Measurements from ENCODE around the gene KRTAP4-6. TPM values are rescaled to one million over a fixed set of nuclear protein-coding genes. Genes with fewer than 3 reads are reported as not detected.

The KRTAP4-6 gene
- total and polyA plus RNA-seq, 2 of the 8 experiments (the other 6 are each of a cell fraction or from before 2014, with no cell fraction given): not detected

DNA sequence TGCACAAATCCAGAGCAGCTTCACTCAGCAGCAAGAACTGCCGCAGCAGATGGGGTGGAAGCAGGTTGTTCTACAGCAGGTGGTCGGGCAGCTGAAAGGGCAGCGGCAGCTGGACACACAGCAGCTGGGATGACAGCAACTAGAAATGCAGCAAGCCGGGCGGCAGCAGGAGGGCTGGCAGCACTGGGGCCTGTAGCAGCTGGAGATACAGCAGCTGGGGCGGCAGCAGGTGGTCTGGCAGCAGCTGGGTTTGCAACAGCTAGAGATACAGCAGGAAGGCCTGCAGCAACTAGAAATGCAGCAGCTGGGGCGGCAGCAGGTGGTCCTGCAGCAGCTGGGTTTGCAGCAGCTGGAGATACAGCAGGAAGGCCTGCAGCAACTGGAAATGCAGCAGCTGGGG is 27.2 kb upstream of the KRTAP4-6 start:
- DNase-seq (ENCODE audit: low read depth in 1 of 2, low spot score in 2 of 2): no peak
- no peak for TF ChIP-seq RFX5 (IDR thresholded peaks at IDR 0.05; ENCODE audit: borderline replicate concordance, low read depth, low read length)
- no peak for TF ChIP-seq CTBP2 (IDR thresholded peaks at IDR 0.05; ENCODE audit: borderline replicate concordance, insufficient read depth, insufficient read length, low read length)
- no peak for TF ChIP-seq JUN (IDR thresholded peaks at IDR 0.05; ENCODE audit: low read depth, low read length)
- no peak for TF ChIP-seq SIX5 (IDR thresholded peaks at IDR 0.05; ENCODE audit: low read depth, low read length)
- no peak for TF ChIP-seq GABPA (IDR thresholded peaks at IDR 0.05; ENCODE audit: borderline replicate concordance, insufficient read depth, low read length)
- TF ChIP-seq POLR2A (IDR thresholded peaks at IDR 0.05; ENCODE audit: control extremely low read depth in 1 of 2, low read depth in 2 of 2, low read length in 2 of 2): no peak
- no peak for TF ChIP-seq SP4 (IDR thresholded peaks at IDR 0.05; ENCODE audit: low read length)
- TF ChIP-seq TAF1 (IDR thresholded peaks at IDR 0.05; ENCODE audit: low read depth, low read length): no peak
- no peak for TF ChIP-seq SUZ12 (IDR thresholded peaks at IDR 0.05; ENCODE audit: low read length)
- no peak for TF ChIP-seq TBP (IDR thresholded peaks at IDR 0.05; ENCODE audit: low read depth, low read length)
- no peak for TF ChIP-seq KDM5A (IDR thresholded peaks at IDR 0.05; ENCODE audit: low read length)
- ChIA-PET CTCF (ENCODE audit: partially characterized antibody) (interaction anchor here (0.6 kb wide), 2 partner anchors 8 to 548 kb away, joined by 3 read pairs; no protein-coding TSS in a partner anchor), POLR2A (ENCODE audit: partially characterized antibody) (no interaction called here)
- Histone ChIP-seq H3K79me1 (ENCODE audit: low read depth, low read length) (no peaks in the 10 kb centered on the region), H3K9ac (replicated peaks in 1 of 4; ENCODE audit: extremely low read depth in 1 of 4, low read depth in 3 of 4, low read length in 3 of 4) (no peak overlapping the region), H3K79me2 (ENCODE audit: control insufficient read depth in 1 of 2, insufficient read depth in 2 of 2, low read length in 2 of 2) (no peaks in the 10 kb centered on the region), H3K4ac (replicated peaks; ENCODE audit: insufficient read length, low read depth, low read length) (no peak overlapping the region), H3K27ac (ENCODE audit: low read depth, low read length) (no peak overlapping the region), H3K18ac (ENCODE audit: extremely low read depth, low read length) (no peak overlapping the region), H4K20me1 (replicated peaks in 1 of 2; ENCODE audit: control insufficient read depth in 1 of 2, insufficient read depth in 2 of 2, low read length in 2 of 2) (no peaks in the 10 kb centered on the region), H2AFZ (ENCODE audit: low read length) (no peak overlapping the region), H3K4me1 (replicated peaks in 1 of 4; ENCODE audit: control insufficient read depth in 3 of 4, insufficient read depth in 4 of 4, low read length in 3 of 4) (no peaks in the 10 kb centered on the region), H4K8ac (ENCODE audit: extremely low read depth, insufficient read depth, low read length) (no peak overlapping the region), H2BK12ac (ENCODE audit: low read depth, low read length) (no peak overlapping the region), H3K23me2 (ENCODE audit: low read depth, low read length) (no peaks in the 10 kb centered on the region), H3K9me3 (ENCODE audit: insufficient read depth in 2 of 2, low read depth in 1 of 2, low read length in 1 of 2) (no peaks in the 10 kb centered on the region; a peak in 1 of 4 replicates), H4K5ac (ENCODE audit: insufficient read length, low read depth, low read length) (no peak overlapping the region), H2BK15ac (ENCODE audit: low read length) (no peak overlapping the region), H2AK5ac (ENCODE audit: low read depth, low read length) (no peak overlapping the region), H4K91ac (replicated peaks; ENCODE audit: insufficient read length, low read length) (no peak overlapping the region), H3K4me2 (ENCODE audit: insufficient read depth in 1 of 2, low read depth in 2 of 2, low read length in 2 of 2) (no peak overlapping the region), H3K23ac (ENCODE audit: insufficient read length) (no peak overlapping the region), H3K36me3 (ENCODE audit: control insufficient read depth in 2 of 4, insufficient read depth in 4 of 4, low read length in 3 of 4) (no peaks in the 10 kb centered on the region), H3K56ac (replicated peaks; ENCODE audit: insufficient read length, low read depth, low read length) (no peak overlapping the region), H3K4me3 (ENCODE audit: extremely low read depth in 1 of 4, insufficient read depth in 2 of 4, low read depth in 3 of 4, low read length in 4 of 4) (no peak overlapping the region), H2BK5ac (ENCODE audit: low read depth, low read length) (no peak overlapping the region), H3K27me3 (replicated peaks in 1 of 4; ENCODE audit: control insufficient read depth in 3 of 4, extremely low read depth in 1 of 4, insufficient read depth in 3 of 4, low read length in 3 of 4) (no peaks in the 10 kb centered on the region), H2BK120ac (replicated peaks; ENCODE audit: low read depth, low read length) (no peak overlapping the region), H3K14ac (ENCODE audit: insufficient read length) (no peak overlapping the region), H2BK20ac (ENCODE audit: low read length) (no peak overlapping the region)
- WGBS, 2 experiments (ENCODE audit: extremely low coverage in 1 of 2, insufficient coverage in 1 of 2, insufficient read length in 1 of 2, insufficient replicate concordance in 2 of 2, low coverage in 1 of 2, low lambda C conversion rate in 2 of 2, missing lambda C conversion rate in 1 of 2): 90% methylated on average over 6 of the region's 7 CpGs; no CpG with 5 or more reads in 1 of the 2 experiments
- no peak for FAIRE-seq

Measured in H1 (cell line).